Gastroesophageal sphincter (tissue), 3 donors: ENCODE measurements around the gene HIVEP2.

Experiments
- EP300 ChIP-seq: sonication (generic); formaldehyde crosslinking; IDR thresholded peaks from one replicate; pipeline ENCODE4 v1.6.1; 2017; ENCODE audit warnings: antibody characterized with exemption, mild to moderate bottlenecking
- POLR2A ChIP-seq, 2 donors: fragments of 450-650 bp; IDR thresholded peaks; one replicate each; pipeline ENCODE4 v1.6.1; 2017; ENCODE audit warnings: antibody characterized with exemption in 2 of 2, mild to moderate bottlenecking in 2 of 2, moderate library complexity in 1 of 2
- TF ChIP-seq, protein P1 (sequence below), 4 experiments: fragments of 200-600 bp in 2 of 4; fragments of 450-650 bp in 2 of 4; sonication (generic) in 1 of 4; IDR thresholded peaks; one replicate each; pipeline ENCODE4 v1.5.1; 2017 to 2019; ENCODE audit warnings: antibody characterized with exemption in 4 of 4, mild to moderate bottlenecking in 2 of 4, moderate library complexity in 2 of 4

DNA sequence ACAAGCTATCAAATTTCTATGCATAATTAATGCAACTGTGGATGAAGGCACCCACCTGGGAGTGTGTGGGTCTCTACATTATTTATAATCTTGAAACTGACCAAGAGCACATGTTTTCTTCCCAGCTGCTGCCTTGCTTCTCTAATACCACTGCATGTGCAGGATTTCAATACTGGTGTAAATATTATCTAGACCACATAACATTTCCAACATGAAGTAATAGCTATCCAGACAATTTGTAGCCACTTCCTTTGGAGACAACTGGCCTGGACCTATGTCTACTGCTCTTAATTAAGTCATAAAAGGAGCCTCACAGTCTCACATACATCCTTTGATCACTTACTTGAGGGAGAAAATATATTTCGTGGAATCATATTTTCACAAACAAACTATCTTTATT is 180.7 kb downstream of the HIVEP2 start:
- TF ChIP-seq, protein P1, sequence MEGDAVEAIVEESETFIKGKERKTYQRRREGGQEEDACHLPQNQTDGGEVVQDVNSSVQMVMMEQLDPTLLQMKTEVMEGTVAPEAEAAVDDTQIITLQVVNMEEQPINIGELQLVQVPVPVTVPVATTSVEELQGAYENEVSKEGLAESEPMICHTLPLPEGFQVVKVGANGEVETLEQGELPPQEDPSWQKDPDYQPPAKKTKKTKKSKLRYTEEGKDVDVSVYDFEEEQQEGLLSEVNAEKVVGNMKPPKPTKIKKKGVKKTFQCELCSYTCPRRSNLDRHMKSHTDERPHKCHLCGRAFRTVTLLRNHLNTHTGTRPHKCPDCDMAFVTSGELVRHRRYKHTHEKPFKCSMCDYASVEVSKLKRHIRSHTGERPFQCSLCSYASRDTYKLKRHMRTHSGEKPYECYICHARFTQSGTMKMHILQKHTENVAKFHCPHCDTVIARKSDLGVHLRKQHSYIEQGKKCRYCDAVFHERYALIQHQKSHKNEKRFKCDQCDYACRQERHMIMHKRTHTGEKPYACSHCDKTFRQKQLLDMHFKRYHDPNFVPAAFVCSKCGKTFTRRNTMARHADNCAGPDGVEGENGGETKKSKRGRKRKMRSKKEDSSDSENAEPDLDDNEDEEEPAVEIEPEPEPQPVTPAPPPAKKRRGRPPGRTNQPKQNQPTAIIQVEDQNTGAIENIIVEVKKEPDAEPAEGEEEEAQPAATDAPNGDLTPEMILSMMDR (IDR thresholded peaks at IDR 0.05): no peak
- no peak for TF ChIP-seq POLR2A (IDR thresholded peaks at IDR 0.05)
- TF ChIP-seq EP300: no peak
